GM18951 (cell line): ENCODE results near the gene KDM3B.
"Not testable (repeated sequence)": the region's sequence is repeated elsewhere in the genome, so short reads cannot be mapped to it uniquely, and the experiment has no call there.

Experiments used
- POLR2A ChIP-seq: IDR thresholded peaks from 4 replicates; pipeline ENCODE4 v1.6.1; 2011; ENCODE audit warnings: mild to moderate bottlenecking; ENCODE audit not compliant: insufficient read length, insufficient read depth; ENCODE audit errors: extremely low read depth
- in situ Hi-C: fragments of 300-500 bp; cut with MboI; formaldehyde crosslinking; loops from one replicate; pipeline ENCODE4 v1.12.0; 2022; ENCODE audit warnings: low sequenced_read_pairs, mixed read lengths, inconsistent platforms; ENCODE audit not compliant: unreplicated experiment

The KDM3B gene

DNA sequence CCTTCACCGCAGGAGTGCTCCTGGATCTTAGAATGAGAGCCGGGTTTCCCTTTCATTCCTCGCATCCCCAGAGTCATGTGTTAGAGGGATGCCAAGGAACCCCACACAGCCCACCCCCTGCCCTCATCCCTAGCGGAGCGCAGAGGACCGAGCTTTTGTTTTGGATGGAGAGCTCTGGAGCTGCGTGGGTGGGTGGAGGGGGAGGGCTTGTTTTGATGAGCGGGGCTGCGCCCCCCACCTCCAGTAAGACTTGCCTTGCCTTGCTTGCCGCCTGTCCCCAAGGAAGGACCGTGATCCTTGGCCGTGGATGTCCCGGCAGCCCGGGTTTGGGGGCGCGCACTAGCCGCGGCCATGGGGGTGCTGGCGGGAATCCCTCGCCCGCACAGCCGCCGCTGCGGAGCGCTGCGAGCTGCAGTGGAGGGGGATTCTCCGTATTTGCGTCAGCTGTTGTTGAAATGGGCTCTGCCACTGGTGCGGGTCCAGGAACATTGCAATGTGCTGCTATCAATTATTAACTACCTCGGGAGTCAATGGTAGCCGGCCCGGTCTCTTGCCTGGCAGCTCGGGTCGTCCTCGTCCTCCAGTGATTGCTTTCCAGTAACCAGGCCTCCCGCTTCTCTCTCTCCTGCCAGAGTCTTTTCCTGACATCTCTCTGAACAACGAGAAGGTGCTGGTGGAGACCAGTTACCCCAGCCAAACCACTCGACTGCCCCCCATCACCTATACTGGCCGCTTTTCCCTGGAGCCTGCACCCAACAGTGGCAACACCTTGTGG lies 113.8 kb downstream of the KDM3B start:
- in situ Hi-C loops, result no loop called here
- no peak for TF ChIP-seq POLR2A

- TF ChIP-seq POLR2A, result no peak
- in situ Hi-C loops, result no loop called here
Observed at GRCh38 chr5:138466900-138467710, 114.6 kb downstream of the KDM3B start.

DNA sequence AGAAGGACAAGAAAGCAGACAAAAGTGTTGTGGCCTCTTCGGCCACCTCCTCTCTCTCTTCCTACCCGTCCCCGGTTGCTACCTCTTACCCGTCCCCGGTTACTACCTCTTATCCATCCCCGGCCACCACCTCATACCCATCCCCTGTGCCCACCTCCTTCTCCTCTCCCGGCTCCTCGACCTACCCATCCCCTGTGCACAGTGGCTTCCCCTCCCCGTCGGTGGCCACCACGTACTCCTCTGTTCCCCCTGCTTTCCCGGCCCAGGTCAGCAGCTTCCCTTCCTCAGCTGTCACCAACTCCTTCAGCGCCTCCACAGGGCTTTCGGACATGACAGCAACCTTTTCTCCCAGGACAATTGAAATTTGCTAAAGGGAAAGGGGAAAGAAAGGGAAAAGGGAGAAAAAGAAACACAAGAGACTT lies 115.2 kb downstream of the KDM3B start:
- in situ Hi-C loops, result no loop called here
- TF ChIP-seq POLR2A, result no peak

GRCh38 chr5:138468133-138468965 lies 115.9 kb downstream of the KDM3B start:
- TF ChIP-seq POLR2A, result no peak
- in situ Hi-C loops, result no loop called here

DNA sequence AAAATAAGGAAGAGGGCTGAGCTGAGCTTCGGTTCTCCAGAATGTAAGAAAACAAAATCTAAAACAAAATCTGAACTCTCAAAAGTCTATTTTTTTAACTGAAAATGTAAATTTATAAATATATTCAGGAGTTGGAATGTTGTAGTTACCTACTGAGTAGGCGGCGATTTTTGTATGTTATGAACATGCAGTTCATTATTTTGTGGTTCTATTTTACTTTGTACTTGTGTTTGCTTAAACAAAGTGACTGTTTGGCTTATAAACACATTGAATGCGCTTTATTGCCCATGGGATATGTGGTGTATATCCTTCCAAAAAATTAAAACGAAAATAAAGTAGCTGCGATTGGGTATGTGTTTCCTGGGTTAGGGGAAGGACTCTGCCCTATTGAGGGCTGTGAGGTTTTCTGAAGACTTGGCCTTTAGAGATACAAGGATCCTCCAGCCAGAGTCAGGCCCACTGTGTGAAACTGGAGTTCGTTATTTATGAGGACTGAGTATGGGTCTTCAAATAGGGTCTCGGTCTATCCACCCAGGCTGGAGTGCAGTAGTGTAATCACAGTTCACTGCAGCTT lies 116.6 kb downstream of the KDM3B start:
- in situ Hi-C loops, result no loop called here
- TF ChIP-seq POLR2A, result no peak

GRCh38 chr5:138469540-138470321 lies 117.2 kb downstream of the KDM3B start:
- in situ Hi-C loops, result no loop called here
- TF ChIP-seq POLR2A, result no peak

DNA sequence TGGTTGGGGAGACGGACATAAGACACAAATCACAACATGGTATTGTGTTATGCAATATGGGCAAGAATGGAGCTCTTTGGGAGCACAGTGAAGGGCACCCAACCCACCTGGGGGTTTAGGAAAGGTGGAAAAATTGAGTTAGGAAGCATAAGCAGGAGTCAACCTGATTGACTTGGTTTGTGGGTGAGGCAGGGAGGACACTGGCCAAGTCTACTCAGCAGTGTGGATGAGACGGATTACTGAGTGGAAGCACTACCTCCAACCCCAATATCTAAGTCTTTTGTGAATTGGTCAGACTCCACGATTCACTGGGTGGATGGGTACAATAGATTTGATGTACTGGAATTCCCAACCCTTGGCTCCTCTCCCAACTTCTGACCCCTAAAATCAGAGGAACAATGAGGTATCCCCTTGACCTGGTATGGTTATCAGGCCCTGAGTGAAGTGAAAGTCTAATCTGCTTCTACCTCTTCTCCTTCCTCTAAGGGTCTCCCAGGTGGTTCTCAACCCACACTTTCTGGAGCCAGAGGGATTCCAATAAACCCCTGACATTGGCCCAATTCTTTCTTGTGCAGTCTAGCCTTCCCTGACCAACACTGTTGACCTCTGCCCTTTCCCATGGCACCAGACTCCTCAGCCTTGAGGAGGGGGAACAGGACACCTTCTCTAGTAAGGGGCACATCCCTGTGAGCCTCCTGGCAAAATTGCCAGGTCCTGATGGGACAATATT lies 118.0 kb downstream of the KDM3B start:
- no peak for TF ChIP-seq POLR2A
- in situ Hi-C loops, result no loop called here

DNA sequence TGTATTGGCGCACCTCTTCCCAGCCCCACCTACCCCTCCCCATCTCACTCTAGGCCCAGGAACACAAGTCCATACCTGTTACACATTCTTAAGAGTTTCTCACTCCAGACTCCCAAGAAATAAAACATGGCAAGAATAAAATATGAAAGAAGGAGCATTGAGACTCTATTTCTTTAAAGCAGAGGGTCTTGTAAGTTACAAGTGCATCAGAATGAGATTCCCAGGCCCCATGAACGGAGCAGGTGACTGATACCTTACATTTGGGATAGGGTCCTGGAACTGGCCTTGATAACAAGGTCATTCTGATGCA lies 118.5 kb downstream of the KDM3B start:
- in situ Hi-C loops, result no loop called here
- no peak for TF ChIP-seq POLR2A

- no peak for TF ChIP-seq POLR2A
- in situ Hi-C loops, result no loop called here
Observed at GRCh38 chr5:138472353-138472752, 119.9 kb downstream of the KDM3B start.

- in situ Hi-C loops, result not testable (repeated sequence)
Observed at GRCh38 chr5:138473151-138473550, 120.7 kb downstream of the KDM3B start.

GRCh38 chr5:138476918-138477317 lies 124.4 kb downstream of the KDM3B start:
- in situ Hi-C loops, result no loop called here
- TF ChIP-seq POLR2A, result no peak

GRCh38 chr5:138482638-138483037 lies 130.2 kb downstream of the KDM3B start:
- in situ Hi-C loops, result no loop called here
- no peak for TF ChIP-seq POLR2A
